Activated CD8-positive, alpha-beta T cell treated with anti-CD3 and anti-CD28 coated beads, Interleukin-2, amount 10 ng/mL, durations not matched to agents 7 days and 5 days (primary cell): Measurements from ENCODE around the gene NUPR1. TPM values are rescaled to one million over a fixed set of nuclear protein-coding genes. Genes with fewer than 3 reads are reported as not detected.

ENCODE experiments used
- ATAC-seq: fragments of 150-1000 bp; cut with Tn5 transposase; one replicate; pipeline ENCODE4 v1.10.0; 2021; ENCODE audit warnings: moderate library complexity
- CTCF ChIA-PET: fragments of 350-600 bp; sonication (Branson Sonifier 250); formaldehyde crosslinking; loops from one replicate; lab custom pipeline; 2021; ENCODE audit warnings: antibody characterized with exemption; lab: Charles Lee
- POLR2A ChIA-PET: fragments of 350-600 bp; sonication (Branson Sonifier 250); formaldehyde crosslinking; loops from one replicate; lab custom pipeline; 2021; ENCODE audit warnings: antibody characterized with exemption; lab: Charles Lee
- DNase-seq: peaks from one replicate; pipeline ENCODE4 v3.0.0-alpha.2; 2020
- H3K27ac Mint-ChIP-seq: one replicate; pipeline ENCODE4 v1.8.0; 2021; ENCODE audit warnings: mild to moderate bottlenecking, mixed read lengths
- H3K27me3 Mint-ChIP-seq: one replicate; pipeline ENCODE4 v1.8.0; 2021; ENCODE audit warnings: low read depth, mixed read lengths
- H3K36me3 Mint-ChIP-seq: one replicate; pipeline ENCODE4 v1.8.0; 2021; ENCODE audit warnings: low read depth, mixed read lengths
- H3K4me1 Mint-ChIP-seq: one replicate; pipeline ENCODE4 v1.8.0; 2021; ENCODE audit warnings: low read depth, mixed read lengths
- H3K4me3 Mint-ChIP-seq: one replicate; pipeline ENCODE4 v1.8.0; 2021; ENCODE audit warnings: mild to moderate bottlenecking, mixed read lengths
- H3K9me3 Mint-ChIP-seq: one replicate; pipeline ENCODE4 v1.8.0; 2022; ENCODE audit warnings: mixed read lengths; ENCODE audit not compliant: insufficient read depth
- total RNA-seq, 2 experiments: library from RNA; stranded (reverse); gene quantifications; one replicate each; pipeline ENCODE4 v1.2.3, GENCODE V29; 2021

Gene NUPR1
- total RNA-seq: not detected

GRCh38 chr16:28538733-28539596 lies at the start of gene NUPR1:
TSS of gene NUPR1 (minus strand) at chr16:28538974. CDS start at chr16:28538907, 67 bp downstream.
- Mint-ChIP-seq H3K4me1 (peaks cover 24% of the 10 kb centered on the region), H3K27ac (no peak within 1 kb of the TSS), H3K36me3 (no peaks in the 10 kb centered on the region), H3K9me3 (no peaks in the 10 kb centered on the region), H3K27me3 (peaks cover 2% of the 10 kb centered on the region), H3K4me3 (no peak within 1 kb of the TSS)
- no peak for DNase-seq
- ATAC-seq: no peak
- CTCF ChIA-PET: no interaction called here
- POLR2A ChIA-PET: no interaction called here

GRCh38 chr16:28587386-28587785 lies 48.6 kb upstream of the NUPR1 start:
- H3K9me3 Mint-ChIP-seq: no peaks in the 10 kb centered on the region
- no peak overlapping the region for H3K4me3 Mint-ChIP-seq
- H3K4me1 Mint-ChIP-seq: no peaks in the 10 kb centered on the region
- POLR2A ChIA-PET: no interaction called here
- H3K27ac Mint-ChIP-seq: no peak overlapping the region
- peaks cover 51% of the 10 kb centered on the region for H3K36me3 Mint-ChIP-seq
- CTCF ChIA-PET: no interaction called here
- ATAC-seq (no peak), DNase-seq (no peak)
- no peaks in the 10 kb centered on the region for H3K27me3 Mint-ChIP-seq

GRCh38 chr16:28586466-28586865 lies 47.7 kb upstream of the NUPR1 start:
- Mint-ChIP-seq H3K27ac (no peak overlapping the region), H3K4me1 (no peaks in the 10 kb centered on the region), H3K27me3 (no peaks in the 10 kb centered on the region), H3K9me3 (no peaks in the 10 kb centered on the region), H3K4me3 (no peak overlapping the region), H3K36me3 (peaks cover 56% of the 10 kb centered on the region)
- ChIA-PET CTCF (no interaction called here), POLR2A (no interaction called here)
- ATAC-seq: no peak
- no peak for DNase-seq

- CTCF ChIA-PET: no interaction called here
- no peak for ATAC-seq
- H3K36me3 Mint-ChIP-seq: peaks cover 56% of the 10 kb centered on the region
- H3K4me3 Mint-ChIP-seq: no peak overlapping the region
- POLR2A ChIA-PET: no interaction called here
- H3K27ac Mint-ChIP-seq: no peak overlapping the region
- no peaks in the 10 kb centered on the region for H3K4me1 Mint-ChIP-seq
- H3K27me3 Mint-ChIP-seq: no peaks in the 10 kb centered on the region
- no peak for DNase-seq
- no peaks in the 10 kb centered on the region for H3K9me3 Mint-ChIP-seq
Measured at GRCh38 chr16:28585674-28586073, 46.9 kb upstream of the NUPR1 start.

- DNase-seq (no peak), ATAC-seq (no peak)
- Mint-ChIP-seq H3K9me3 (no peaks in the 10 kb centered on the region), H3K27ac (no peak overlapping the region), H3K4me1 (no peaks in the 10 kb centered on the region), H3K27me3 (no peaks in the 10 kb centered on the region), H3K36me3 (peaks cover 29% of the 10 kb centered on the region), H3K4me3 (no peak overlapping the region)
- ChIA-PET POLR2A (no interaction called here), CTCF (no interaction called here)
Measured at GRCh38 chr16:28580726-28581315, 42.0 kb upstream of the NUPR1 start.

GRCh38 chr16:28575446-28576109 lies 36.8 kb upstream of the NUPR1 start:
- H3K4me3 Mint-ChIP-seq: no peak overlapping the region
- ATAC-seq (no peak), DNase-seq (no peak)
- H3K4me1 Mint-ChIP-seq: no peaks in the 10 kb centered on the region
- no peak overlapping the region for H3K27ac Mint-ChIP-seq
- no peaks in the 10 kb centered on the region for H3K9me3 Mint-ChIP-seq
- H3K27me3 Mint-ChIP-seq: no peaks in the 10 kb centered on the region
- CTCF ChIA-PET: interaction anchor here (0.6 to 0.7 kb wide), 2 partner anchors 9 to 21 kb away, joined by 3 read pairs; no protein-coding TSS in a partner anchor
- H3K36me3 Mint-ChIP-seq: no peaks in the 10 kb centered on the region
- POLR2A ChIA-PET: no interaction called here

- ChIA-PET CTCF (interaction anchor here (0.7 kb wide), 1 partner anchor 8 kb away, joined by 3 read pairs; no protein-coding TSS in a partner anchor), POLR2A (no interaction called here)
- Mint-ChIP-seq H3K4me3 (no peak overlapping the region), H3K4me1 (no peaks in the 10 kb centered on the region), H3K36me3 (no peaks in the 10 kb centered on the region), H3K9me3 (no peaks in the 10 kb centered on the region), H3K27ac (no peak overlapping the region), H3K27me3 (no peaks in the 10 kb centered on the region)
- no peak for DNase-seq
- ATAC-seq: no peak
Measured at GRCh38 chr16:28574925-28575324, 36.2 kb upstream of the NUPR1 start.

GRCh38 chr16:28573738-28574718 lies 35.3 kb upstream of the NUPR1 start:
- ATAC-seq (no peak), DNase-seq (no peak)
- H3K36me3 Mint-ChIP-seq: no peaks in the 10 kb centered on the region
- H3K9me3 Mint-ChIP-seq: no peaks in the 10 kb centered on the region
- H3K27ac Mint-ChIP-seq: no peak overlapping the region
- no peak overlapping the region for H3K4me3 Mint-ChIP-seq
- ChIA-PET CTCF (interaction anchor here (1.6 kb wide), 1 partner anchor 19 kb away, joined by 3 read pairs; no protein-coding TSS in a partner anchor), POLR2A (interaction anchor here (0.9 kb wide), 1 partner anchor 8 kb away, joined by 3 read pairs; no protein-coding TSS in a partner anchor)
- no peaks in the 10 kb centered on the region for H3K27me3 Mint-ChIP-seq
- H3K4me1 Mint-ChIP-seq: no peaks in the 10 kb centered on the region

- ChIA-PET POLR2A (interaction anchor here (0.9 kb wide), 1 partner anchor 9 kb away, joined by 3 read pairs; no protein-coding TSS in a partner anchor), CTCF (interaction anchor here (1.6 kb wide), 1 partner anchor 18 kb away, joined by 3 read pairs; no protein-coding TSS in a partner anchor)
- ATAC-seq: no peak
- Mint-ChIP-seq H3K27ac (no peak overlapping the region), H3K9me3 (no peaks in the 10 kb centered on the region), H3K4me1 (no peaks in the 10 kb centered on the region), H3K4me3 (no peak overlapping the region), H3K27me3 (no peaks in the 10 kb centered on the region), H3K36me3 (peaks cover 3% of the 10 kb centered on the region)
- DNase-seq: no peak
Measured at GRCh38 chr16:28572696-28573510, 34.1 kb upstream of the NUPR1 start.

GRCh38 chr16:28569968-28570752 lies 31.4 kb upstream of the NUPR1 start:
- no peak overlapping the region for H3K4me3 Mint-ChIP-seq
- H3K36me3 Mint-ChIP-seq: peaks cover 21% of the 10 kb centered on the region
- no peak for DNase-seq
- POLR2A ChIA-PET: no interaction called here
- H3K4me1 Mint-ChIP-seq: no peaks in the 10 kb centered on the region
- peaks cover 4% of the 10 kb centered on the region for H3K9me3 Mint-ChIP-seq
- CTCF ChIA-PET: no interaction called here
- H3K27ac Mint-ChIP-seq: no peak overlapping the region
- no peak for ATAC-seq
- no peaks in the 10 kb centered on the region for H3K27me3 Mint-ChIP-seq
